ENCODE data around the gene WDR36. TPM values are rescaled to one million over a fixed set of nuclear protein-coding genes. Genes with fewer than 3 reads are reported as not detected.

The WDR36 gene
- total RNA-seq (2014; rRNA removed; shearing (Covaris generic); ENCODE audit: low replicate concordance) = 29.2 and 33.2 TPM in 2 replicates

- in situ Hi-C loops (cut with HindIII; ENCODE audit: low pct_unique_long_range_greater_than_20kb, low sequenced_read_pairs) = no loop called here
- DNase-seq (ENCODE audit: low read depth) = peak; percentile 84
Measured at GRCh38 chr5:111092062-111092853, at the start of gene WDR36. WDR36 (plus strand) TSS chr5:111092348; CDS start chr5:111092457, 109 bp downstream.

GRCh38 chr5:111043712-111044506 lies 48.2 kb upstream of the WDR36 start:
- in situ Hi-C loops (cut with HindIII; ENCODE audit: low pct_unique_long_range_greater_than_20kb, low sequenced_read_pairs) = no loop called here
- DNase-seq (ENCODE audit: low read depth) = no peak

GRCh38 chr5:111058064-111058463 lies 34.1 kb upstream of the WDR36 start:
- DNase-seq (ENCODE audit: low read depth) = no peak
- in situ Hi-C loops (cut with HindIII; ENCODE audit: low pct_unique_long_range_greater_than_20kb, low sequenced_read_pairs) = no loop called here

DNA sequence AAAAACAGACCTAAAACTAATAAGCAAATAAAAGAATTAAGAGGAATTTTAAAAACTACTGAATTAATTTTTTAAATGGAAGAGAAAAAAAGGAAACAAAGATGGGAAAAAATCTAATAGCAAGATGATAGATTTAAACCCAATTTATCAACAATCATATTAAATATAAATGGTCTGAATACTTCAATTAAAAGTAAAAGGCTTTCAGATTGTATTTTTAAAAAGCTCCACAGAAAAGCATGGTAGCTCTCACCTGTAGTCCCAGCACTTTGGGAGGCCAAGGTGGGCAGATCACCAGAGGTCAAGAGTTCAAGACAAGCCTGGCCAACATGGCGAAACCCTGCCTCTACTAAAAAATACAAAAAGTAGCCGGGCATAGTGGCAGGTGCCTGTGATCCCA lies 32.0 kb upstream of the WDR36 start:
- in situ Hi-C loops (cut with HindIII; ENCODE audit: low pct_unique_long_range_greater_than_20kb, low sequenced_read_pairs) = no loop called here
- DNase-seq (ENCODE audit: low read depth) = no peak

- in situ Hi-C loops (cut with HindIII; ENCODE audit: low pct_unique_long_range_greater_than_20kb, low sequenced_read_pairs) = no loop called here
- no peak for DNase-seq (ENCODE audit: low read depth)
Measured at GRCh38 chr5:111061618-111062017, 30.5 kb upstream of the WDR36 start.

GRCh38 chr5:111063709-111064322 lies 28.3 kb upstream of the WDR36 start:
- peak; percentile 69 for DNase-seq (ENCODE audit: low read depth)
- in situ Hi-C loops (cut with HindIII; ENCODE audit: low pct_unique_long_range_greater_than_20kb, low sequenced_read_pairs) = no loop called here

- DNase-seq (ENCODE audit: low read depth) = no peak
Measured at GRCh38 chr5:111066261-111066938, 25.7 kb upstream of the WDR36 start.

GRCh38 chr5:111068213-111068612 lies 23.9 kb upstream of the WDR36 start:
- no peak for DNase-seq (ENCODE audit: low read depth)
- in situ Hi-C loops (cut with HindIII; ENCODE audit: low pct_unique_long_range_greater_than_20kb, low sequenced_read_pairs) = no loop called here

More at GRCh38 chr5:111066261-111066938, 25.7 kb upstream of the WDR36 start:
- in situ Hi-C loops (cut with HindIII; ENCODE audit: low pct_unique_long_range_greater_than_20kb, low sequenced_read_pairs) = no loop called here

- DNase-seq (ENCODE audit: low read depth) = no peak
- in situ Hi-C loops (cut with HindIII; ENCODE audit: low pct_unique_long_range_greater_than_20kb, low sequenced_read_pairs) = no loop called here
Measured at GRCh38 chr5:111069839-111070238, 22.3 kb upstream of the WDR36 start.

GRCh38 chr5:111070272-111071134 lies 21.6 kb upstream of the WDR36 start:
- in situ Hi-C loops (cut with HindIII; ENCODE audit: low pct_unique_long_range_greater_than_20kb, low sequenced_read_pairs) = no loop called here
- no peak for DNase-seq (ENCODE audit: low read depth)

DNA sequence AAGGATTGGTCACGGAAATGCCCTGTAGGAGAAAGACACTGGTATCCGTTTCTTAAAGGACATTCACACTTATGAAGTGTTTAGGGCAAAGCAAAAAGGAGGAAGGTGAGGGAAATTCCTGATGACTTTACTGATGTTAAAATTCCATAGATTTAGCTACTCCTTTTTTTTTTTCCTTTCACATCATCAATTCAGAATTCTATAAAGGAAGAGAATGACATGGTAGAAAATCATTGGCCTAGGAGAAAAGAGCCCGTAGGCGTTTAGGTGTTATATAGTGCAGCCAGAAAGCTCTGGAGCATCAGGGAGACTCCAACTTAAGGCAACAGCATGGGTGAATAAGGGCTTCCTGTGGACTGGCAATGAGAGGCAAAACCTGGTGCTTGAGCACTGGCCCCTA lies 20.7 kb upstream of the WDR36 start, which contains the start of gene TSLP:
TSS of gene TSLP (plus strand) at position 301 of the 400 bp plus-strand sequence. CDS start 178 bp downstream, outside the sequence.
- no peak for DNase-seq (ENCODE audit: low read depth)
- in situ Hi-C loops (cut with HindIII; ENCODE audit: low pct_unique_long_range_greater_than_20kb, low sequenced_read_pairs) = no loop called here

DNA sequence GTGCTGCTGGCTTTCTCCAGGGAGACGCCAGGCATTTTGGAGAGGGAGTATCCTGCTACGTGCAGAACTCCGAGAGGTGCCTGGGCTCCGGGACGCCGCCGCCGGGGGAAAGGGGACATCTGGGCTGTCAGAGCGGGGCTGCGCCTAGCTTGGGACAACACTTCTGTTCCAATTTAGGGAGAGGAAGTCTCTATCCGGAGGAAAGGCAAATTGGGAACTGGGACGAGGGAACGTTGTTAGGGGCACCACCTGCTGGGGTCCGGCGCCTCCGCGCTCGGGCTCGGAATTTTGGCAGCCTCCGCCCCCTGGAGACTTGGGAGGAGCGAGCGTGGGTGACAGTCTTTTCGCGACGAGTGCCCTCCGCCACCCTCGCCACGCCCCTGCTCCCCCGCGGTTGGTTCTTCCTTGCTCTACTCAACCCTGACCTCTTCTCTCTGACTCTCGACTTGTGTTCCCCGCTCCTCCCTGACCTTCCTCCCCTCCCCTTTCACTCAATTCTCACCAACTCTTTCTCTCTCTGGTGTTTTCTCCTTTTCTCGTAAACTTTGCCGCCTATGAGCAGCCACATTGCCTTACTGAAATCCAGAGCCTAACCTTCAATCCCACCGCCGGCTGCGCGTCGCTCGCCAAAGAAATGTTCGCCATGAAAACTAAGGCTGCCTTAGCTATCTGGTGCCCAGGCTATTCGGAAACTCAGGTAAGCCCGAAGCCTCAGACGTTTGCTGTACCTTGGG lies 19.0 kb upstream of the WDR36 start:
- in situ Hi-C loops (cut with HindIII; ENCODE audit: low pct_unique_long_range_greater_than_20kb, low sequenced_read_pairs) = no loop called here
- peak; percentile 42 for DNase-seq (ENCODE audit: low read depth)

GRCh38 chr5:111074244-111074643 lies 17.9 kb upstream of the WDR36 start:
- no peak for DNase-seq (ENCODE audit: low read depth)
- in situ Hi-C loops (cut with HindIII; ENCODE audit: low pct_unique_long_range_greater_than_20kb, low sequenced_read_pairs) = no loop called here

GRCh38 chr5:111075520-111075919 lies 16.6 kb upstream of the WDR36 start:
- peak; percentile 33 for DNase-seq (ENCODE audit: low read depth)

DNA sequence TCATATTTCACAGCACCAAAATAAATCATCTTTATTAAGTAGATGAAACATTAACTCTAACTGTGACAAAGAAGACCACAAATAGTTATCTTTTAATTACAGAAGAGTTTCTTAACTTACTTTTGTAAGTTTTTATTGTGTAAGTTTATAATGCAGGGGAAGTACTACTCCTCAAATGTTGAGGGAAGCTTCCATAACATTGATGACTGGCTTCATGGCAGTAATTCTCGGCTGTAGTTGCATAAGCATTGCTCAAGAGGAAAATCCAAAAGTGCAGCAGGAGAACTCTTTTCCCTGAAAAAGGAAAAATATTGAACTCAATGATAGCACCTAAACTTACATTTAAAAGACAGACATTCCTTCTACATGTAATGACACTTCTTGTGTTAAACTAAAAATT lies 16.1 kb upstream of the WDR36 start:
- in situ Hi-C loops (cut with HindIII; ENCODE audit: low pct_unique_long_range_greater_than_20kb, low sequenced_read_pairs) = no loop called here

More at GRCh38 chr5:111075520-111075919, 16.6 kb upstream of the WDR36 start:
- in situ Hi-C loops (cut with HindIII; ENCODE audit: low pct_unique_long_range_greater_than_20kb, low sequenced_read_pairs) = no loop called here

GRCh38 chr5:111077678-111078077 lies 14.5 kb upstream of the WDR36 start:
- in situ Hi-C loops (cut with HindIII; ENCODE audit: low pct_unique_long_range_greater_than_20kb, low sequenced_read_pairs) = no loop called here
- no peak for DNase-seq (ENCODE audit: low read depth)

More for the DNA sequence above, 16.1 kb upstream of the WDR36 start:
- no peak for DNase-seq (ENCODE audit: low read depth)

DNA sequence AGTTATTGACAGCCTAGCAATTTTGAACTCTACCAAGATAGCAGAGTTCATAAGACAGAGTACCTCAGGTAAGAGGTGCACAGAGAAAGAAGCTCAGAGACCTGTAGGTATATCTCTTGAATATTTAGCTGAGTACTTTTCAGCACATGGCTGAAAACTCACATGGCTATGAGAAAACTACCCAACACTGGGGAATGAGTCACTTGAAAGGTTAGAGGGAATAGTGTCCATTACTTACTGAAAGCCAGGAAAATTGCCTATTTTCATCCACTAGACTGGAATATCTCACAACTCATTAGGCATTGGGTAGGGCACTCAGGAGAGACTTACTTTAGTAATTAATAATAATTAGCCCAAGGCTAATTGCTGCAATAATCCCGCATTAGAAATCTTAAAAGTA lies 12.3 kb upstream of the WDR36 start:
- in situ Hi-C loops (cut with HindIII; ENCODE audit: low pct_unique_long_range_greater_than_20kb, low sequenced_read_pairs) = no loop called here
- no peak for DNase-seq (ENCODE audit: low read depth)
